ENCODE results near the gene RNASE9. TPM values are rescaled to one million over a fixed set of nuclear protein-coding genes. Genes with fewer than 3 reads are reported as not detected.
A peak's percentile ranks its signal among the peaks of the same experiment; 100 is the strongest.

The RNASE9 gene
- total and polyA plus RNA-seq, 7 donors: not detected

DNA sequence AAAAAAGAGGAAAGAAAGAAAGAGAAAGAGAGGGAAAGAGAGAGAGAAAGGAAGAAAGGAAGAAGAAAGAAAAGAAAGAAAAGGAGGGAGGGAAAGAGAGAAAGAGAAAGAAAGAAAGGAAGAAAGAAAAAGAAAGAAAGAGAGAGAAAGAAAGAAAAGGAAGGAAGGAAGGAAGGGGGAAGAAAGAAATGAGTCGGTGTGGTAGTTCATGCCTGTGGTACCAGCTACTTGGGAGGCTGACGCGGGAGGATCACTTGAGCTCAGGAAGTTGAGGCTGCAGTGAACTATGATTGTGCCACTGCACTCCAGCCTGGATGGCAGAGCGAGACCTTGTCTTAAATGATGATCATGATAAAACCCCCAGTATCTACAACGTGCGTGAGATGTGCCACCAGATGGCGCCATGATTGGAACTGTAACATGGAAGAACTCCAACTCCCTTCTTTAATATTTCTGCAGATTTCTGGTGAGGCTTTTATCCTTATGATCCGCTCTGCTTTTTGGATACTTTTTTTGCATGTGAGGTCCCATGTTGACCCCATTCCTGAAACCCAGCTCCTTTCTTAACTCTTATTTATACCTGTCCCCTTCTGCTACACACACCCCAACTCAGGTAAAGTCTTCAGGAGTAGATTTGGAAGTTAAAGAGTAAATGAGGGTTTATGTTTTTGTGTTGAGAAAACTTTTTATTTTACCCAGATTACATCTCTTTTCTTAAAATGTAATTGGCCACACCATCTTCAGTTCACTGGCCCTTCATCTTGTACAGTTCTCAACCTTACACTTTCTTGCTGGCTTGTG, 29.9 kb downstream of the RNASE9 start:
- no peak overlapping the region for H3K27ac ChIP-seq
- peak; percentile 62 for TF ChIP-seq CTCF (IDR thresholded peaks at IDR 0.05)
- H3K9me3 ChIP-seq: no peaks in the 10 kb centered on the region
- H3K27me3 ChIP-seq (ENCODE audit: insufficient read depth in 3 of 3, low read length in 2 of 3): peaks cover 0 to 4% (median 0%) of the 10 kb centered on the region in 3 donors
- no peak overlapping the region for H3K4me3 ChIP-seq
- intact Hi-C loops (cut with DNase I): loop anchor here in 1 of 2 donors (5.0 kb wide), 2 partner anchors 76 to 161 kb away; no protein-coding TSS in a partner anchor
- 15 to 18% (median 17%) methylated on average over 8 of the region's 8 CpGs for WGBS, 3 donors
- no peaks in the 10 kb centered on the region for H3K36me3 ChIP-seq (ENCODE audit: insufficient read depth in 1 of 2, low read depth in 1 of 2)
- H3K4me1 ChIP-seq: no peaks in the 10 kb centered on the region
- peak in 3 of 4 donors; percentile 58 to 71 (median 66) for ATAC-seq
- DNase-seq: peak; percentile 67 to 76

DNA sequence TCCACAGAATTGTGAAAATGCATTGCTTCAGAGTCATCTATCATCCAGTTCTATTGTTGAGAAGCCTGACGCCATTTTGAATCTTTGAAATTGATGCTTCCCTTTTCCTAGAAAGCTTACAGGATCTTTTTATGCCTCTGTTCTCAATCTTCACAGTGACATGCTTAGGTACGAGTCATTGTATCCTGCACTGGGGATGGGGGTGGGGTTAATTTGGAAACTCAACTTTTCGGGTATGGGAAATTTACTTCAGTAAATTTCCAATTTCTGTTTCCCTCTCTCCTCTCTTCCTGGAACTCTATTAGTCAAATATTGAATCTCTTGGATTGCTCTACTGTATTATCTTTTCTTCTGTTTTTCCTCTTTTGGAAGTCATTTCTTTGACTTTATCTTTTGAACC, 31.0 kb downstream of the RNASE9 start:
- intact Hi-C loops (cut with DNase I): loop anchor here (2.0 to 5.0 kb wide), 3 partner anchors 77 to 162 kb away; no protein-coding TSS in a partner anchor
- Histone ChIP-seq H3K36me3 (ENCODE audit: insufficient read depth in 1 of 2, low read depth in 1 of 2) (no peaks in the 10 kb centered on the region), H3K4me1 (no peaks in the 10 kb centered on the region), H3K27me3 (ENCODE audit: insufficient read depth in 3 of 3, low read length in 2 of 3) (peaks cover 0 to 4% (median 0%) of the 10 kb centered on the region in 3 donors), H3K4me3 (no peak overlapping the region), H3K9me3 (no peaks in the 10 kb centered on the region), H3K27ac (no peak overlapping the region)
- ATAC-seq: no peak
- no peak for TF ChIP-seq CTCF (IDR thresholded peaks at IDR 0.05)
- no peak for DNase-seq
- WGBS, 3 donors: 67 to 80% (median 75%) methylated on average over 3 of the region's 3 CpGs

- 75 to 85% (median 80%) methylated on average over 2 of the region's 2 CpGs for WGBS, 3 donors
- H3K9me3 ChIP-seq: no peaks in the 10 kb centered on the region
- no peaks in the 10 kb centered on the region for H3K4me1 ChIP-seq
- intact Hi-C loops (cut with DNase I): no loop called here
- no peak for ATAC-seq
- no peak overlapping the region for H3K4me3 ChIP-seq
- no peak for DNase-seq
- H3K36me3 ChIP-seq (ENCODE audit: insufficient read depth in 1 of 2, low read depth in 1 of 2): no peaks in the 10 kb centered on the region
- no peak for TF ChIP-seq CTCF (IDR thresholded peaks at IDR 0.05)
- H3K27me3 ChIP-seq (ENCODE audit: insufficient read depth in 3 of 3, low read length in 2 of 3): peaks cover 0 to 4% (median 0%) of the 10 kb centered on the region in 3 donors
- no peak overlapping the region for H3K27ac ChIP-seq
These were observed 36.8 kb downstream of the RNASE9 start for GRCh38 chr14:20524027-20524426.

DNA sequence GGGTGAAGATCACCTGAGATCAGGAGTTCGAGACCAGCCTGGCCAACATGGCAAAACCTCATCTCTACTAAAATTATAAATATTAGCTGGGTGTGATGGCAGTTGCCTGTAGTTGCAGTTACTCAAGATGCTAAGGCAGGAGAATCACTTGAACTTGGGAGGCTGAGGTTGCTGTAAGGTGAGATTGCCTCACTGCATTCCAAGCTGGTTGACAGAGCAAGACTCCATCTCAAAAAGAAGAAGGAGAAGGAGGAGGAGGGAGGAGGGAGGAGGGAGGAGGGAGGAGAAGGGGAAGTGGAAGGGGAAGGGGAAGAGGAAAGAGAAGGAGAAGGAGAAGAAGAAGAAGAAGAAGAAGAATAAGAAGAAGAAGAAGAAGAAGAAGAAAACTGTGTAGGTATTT, 38.5 kb downstream of the RNASE9 start:
- Histone ChIP-seq H3K9me3 (no peaks in the 10 kb centered on the region), H3K4me3 (no peak overlapping the region), H3K36me3 (ENCODE audit: insufficient read depth in 1 of 2, low read depth in 1 of 2) (no peaks in the 10 kb centered on the region), H3K4me1 (no peaks in the 10 kb centered on the region), H3K27me3 (ENCODE audit: insufficient read depth in 3 of 3, low read length in 2 of 3) (no peaks in the 10 kb centered on the region), H3K27ac (no peak overlapping the region)
- 69 to 78% (median 70%) methylated on average over 1 of the region's 1 CpG for WGBS, 3 donors
- ATAC-seq: no peak
- TF ChIP-seq CTCF (IDR thresholded peaks at IDR 0.05): no peak
- no peak for DNase-seq
- intact Hi-C loops (cut with DNase I): no loop called here

Data from psoas muscle (tissue), 8 donors.